Measurements from ENCODE around the gene TAS2R41.
A peak's percentile ranks its signal among the peaks of the same experiment; 100 is the strongest.
"Not testable (repeated sequence)": the region's sequence is repeated elsewhere in the genome, so short reads cannot be mapped to it uniquely, and the experiment has no call there.

Gene TAS2R41

GRCh38 chr7:143467724-143468123 lies 9.9 kb upstream of the TAS2R41 start:
- peaks cover 7% of the 10 kb centered on the region for H3K4me1 Mint-ChIP-seq (ENCODE audit: low read depth)
- peaks cover 29% of the 10 kb centered on the region for H3K36me3 Mint-ChIP-seq
- peaks cover 5% of the 10 kb centered on the region for H3K9me3 Mint-ChIP-seq (ENCODE audit: low read depth)
- no peak overlapping the region for H3K4me3 Mint-ChIP-seq
- H3K27ac Mint-ChIP-seq, result no peak overlapping the region
- H3K27me3 Mint-ChIP-seq, result no peaks in the 10 kb centered on the region

- not testable (repeated sequence) for H3K4me1 Mint-ChIP-seq (ENCODE audit: low read depth); H3K4me3 Mint-ChIP-seq; H3K27me3 Mint-ChIP-seq; H3K9me3 Mint-ChIP-seq (ENCODE audit: low read depth); H3K27ac Mint-ChIP-seq
- H3K36me3 Mint-ChIP-seq, result peaks cover 17% of the 10 kb centered on the region
Measured at GRCh38 chr7:143472071-143472689, 5.5 kb upstream of the TAS2R41 start.

- Mint-ChIP-seq H3K4me1 (ENCODE audit: low read depth) (peaks cover 27% of the 10 kb centered on the region), H3K27ac (no peak overlapping the region), H3K9me3 (ENCODE audit: low read depth) (no peaks in the 10 kb centered on the region), H3K4me3 (no peak overlapping the region), H3K27me3 (no peaks in the 10 kb centered on the region), H3K36me3 (no peaks in the 10 kb centered on the region)
Measured at GRCh38 chr7:143479055-143479766, 1.5 kb downstream of the TAS2R41 start.

GRCh38 chr7:143480501-143480900 lies 2.8 kb downstream of the TAS2R41 start:
- Mint-ChIP-seq H3K27me3 (no peaks in the 10 kb centered on the region), H3K27ac (no peak overlapping the region), H3K9me3 (ENCODE audit: low read depth) (no peaks in the 10 kb centered on the region), H3K4me3 (no peak overlapping the region), H3K36me3 (no peaks in the 10 kb centered on the region), H3K4me1 (ENCODE audit: low read depth) (peaks cover 27% of the 10 kb centered on the region)

DNA sequence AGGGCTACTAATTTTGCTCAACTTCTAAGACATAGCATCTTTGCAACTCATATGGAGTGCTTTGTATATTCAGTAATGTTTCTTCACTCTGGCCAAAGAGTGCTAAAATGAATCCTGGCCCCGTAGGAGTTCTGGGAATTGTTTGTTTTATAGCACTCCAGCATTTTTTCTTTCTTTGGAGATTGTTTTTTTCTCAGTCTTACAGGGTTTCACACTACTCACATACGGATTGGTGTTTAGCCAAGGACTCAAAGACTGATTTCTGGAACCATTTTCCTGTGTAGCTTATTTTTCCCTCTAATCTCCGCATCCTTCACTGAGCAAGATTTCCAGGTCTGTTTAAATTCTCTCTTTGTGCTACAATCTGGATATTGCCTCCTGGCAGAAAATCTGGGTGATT lies 6.4 kb downstream of the TAS2R41 start:
- H3K27ac Mint-ChIP-seq, result no peak overlapping the region
- H3K36me3 Mint-ChIP-seq, result peaks cover 4% of the 10 kb centered on the region
- no peaks in the 10 kb centered on the region for H3K27me3 Mint-ChIP-seq
- peaks cover 24% of the 10 kb centered on the region for H3K4me1 Mint-ChIP-seq (ENCODE audit: low read depth)
- H3K9me3 Mint-ChIP-seq (ENCODE audit: low read depth), result no peaks in the 10 kb centered on the region
- H3K4me3 Mint-ChIP-seq, result no peak overlapping the region

DNA sequence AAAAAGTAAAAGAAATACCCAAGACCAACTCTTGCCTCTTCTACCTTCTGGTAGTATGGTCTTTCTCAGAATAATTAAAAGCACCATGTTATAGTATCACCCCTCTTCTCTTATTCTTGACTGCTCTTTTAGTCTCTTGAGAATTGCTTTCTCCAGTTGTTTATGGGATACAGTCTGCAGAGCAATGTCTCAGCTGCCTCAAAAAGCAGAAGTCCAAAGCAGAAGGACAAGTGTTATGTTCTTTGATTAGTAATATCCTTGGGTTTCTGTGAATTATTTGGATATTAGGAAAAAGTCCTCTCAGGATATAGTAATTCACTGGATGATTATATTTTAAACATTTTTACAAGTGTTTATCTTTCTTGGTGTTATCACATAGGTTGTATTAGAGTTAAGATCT lies 7.4 kb downstream of the TAS2R41 start:
- no peaks in the 10 kb centered on the region for H3K27me3 Mint-ChIP-seq
- no peak overlapping the region for H3K4me3 Mint-ChIP-seq
- peaks cover 6% of the 10 kb centered on the region for H3K36me3 Mint-ChIP-seq
- peaks cover 22% of the 10 kb centered on the region for H3K4me1 Mint-ChIP-seq (ENCODE audit: low read depth)
- H3K27ac Mint-ChIP-seq, result no peak overlapping the region
- no peaks in the 10 kb centered on the region for H3K9me3 Mint-ChIP-seq (ENCODE audit: low read depth)

DNA sequence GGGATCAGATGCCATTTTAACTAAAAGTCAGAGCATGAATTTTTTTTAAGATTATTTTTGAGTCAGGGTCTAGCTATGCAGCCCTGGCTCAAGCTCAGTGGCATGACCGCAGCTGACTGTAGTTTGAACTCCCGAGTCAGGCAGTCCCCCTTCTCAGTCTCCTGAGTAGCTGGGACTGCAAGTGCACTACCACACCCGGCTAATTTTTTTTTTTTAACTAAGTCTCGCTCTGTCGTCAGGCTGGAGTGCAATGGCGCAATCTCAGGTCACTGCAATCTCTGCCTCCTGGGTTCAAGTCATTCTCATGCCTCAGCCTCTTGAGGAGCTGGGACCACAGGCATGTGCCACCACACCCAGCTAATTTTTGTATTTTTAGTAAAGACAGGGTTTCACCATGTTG lies 7.8 kb downstream of the TAS2R41 start:
- no peaks in the 10 kb centered on the region for H3K9me3 Mint-ChIP-seq (ENCODE audit: low read depth)
- H3K4me1 Mint-ChIP-seq (ENCODE audit: low read depth), result peaks cover 18% of the 10 kb centered on the region
- H3K27me3 Mint-ChIP-seq, result no peaks in the 10 kb centered on the region
- peaks cover 6% of the 10 kb centered on the region for H3K36me3 Mint-ChIP-seq
- no peak overlapping the region for H3K27ac Mint-ChIP-seq
- no peak overlapping the region for H3K4me3 Mint-ChIP-seq

DNA sequence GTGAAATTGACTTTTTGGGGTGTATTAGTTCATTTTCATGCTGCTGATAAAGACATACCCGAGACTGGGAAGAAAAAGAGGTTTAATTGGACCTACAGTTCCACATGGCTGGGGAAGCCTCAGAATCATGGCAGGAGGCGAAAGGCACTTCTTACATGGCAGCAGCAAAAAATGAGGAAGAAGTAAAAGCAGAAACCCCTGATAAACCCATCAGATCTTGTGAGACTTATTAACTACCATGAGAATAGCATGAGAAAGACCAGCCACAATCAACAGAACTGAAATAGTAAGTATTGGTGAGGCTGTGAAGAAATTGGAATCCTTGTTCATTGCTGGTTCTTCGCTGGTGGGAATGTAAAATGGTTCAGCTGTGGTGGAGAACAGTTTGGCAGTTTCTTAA lies 8.6 kb downstream of the TAS2R41 start:
- H3K36me3 Mint-ChIP-seq; H3K27ac Mint-ChIP-seq; H3K27me3 Mint-ChIP-seq; H3K9me3 Mint-ChIP-seq (ENCODE audit: low read depth); H3K4me3 Mint-ChIP-seq: not testable (repeated sequence)
- peaks cover 11% of the 10 kb centered on the region for H3K4me1 Mint-ChIP-seq (ENCODE audit: low read depth)

GRCh38 chr7:143487061-143487460 lies 9.4 kb downstream of the TAS2R41 start:
- H3K9me3 Mint-ChIP-seq (ENCODE audit: low read depth), result no peaks in the 10 kb centered on the region
- peaks cover 8% of the 10 kb centered on the region for H3K36me3 Mint-ChIP-seq
- H3K4me1 Mint-ChIP-seq (ENCODE audit: low read depth), result peaks cover 7% of the 10 kb centered on the region
- no peaks in the 10 kb centered on the region for H3K27me3 Mint-ChIP-seq
- H3K4me3 Mint-ChIP-seq, result no peak overlapping the region
- no peak overlapping the region for H3K27ac Mint-ChIP-seq

GRCh38 chr7:143487566-143487965 lies 9.9 kb downstream of the TAS2R41 start:
- peaks cover 12% of the 10 kb centered on the region for H3K4me1 Mint-ChIP-seq (ENCODE audit: low read depth)
- no peaks in the 10 kb centered on the region for H3K9me3 Mint-ChIP-seq (ENCODE audit: low read depth)
- H3K36me3 Mint-ChIP-seq, result peaks cover 11% of the 10 kb centered on the region
- no peaks in the 10 kb centered on the region for H3K27me3 Mint-ChIP-seq
- H3K27ac Mint-ChIP-seq, result no peak overlapping the region
- no peak overlapping the region for H3K4me3 Mint-ChIP-seq

DNA sequence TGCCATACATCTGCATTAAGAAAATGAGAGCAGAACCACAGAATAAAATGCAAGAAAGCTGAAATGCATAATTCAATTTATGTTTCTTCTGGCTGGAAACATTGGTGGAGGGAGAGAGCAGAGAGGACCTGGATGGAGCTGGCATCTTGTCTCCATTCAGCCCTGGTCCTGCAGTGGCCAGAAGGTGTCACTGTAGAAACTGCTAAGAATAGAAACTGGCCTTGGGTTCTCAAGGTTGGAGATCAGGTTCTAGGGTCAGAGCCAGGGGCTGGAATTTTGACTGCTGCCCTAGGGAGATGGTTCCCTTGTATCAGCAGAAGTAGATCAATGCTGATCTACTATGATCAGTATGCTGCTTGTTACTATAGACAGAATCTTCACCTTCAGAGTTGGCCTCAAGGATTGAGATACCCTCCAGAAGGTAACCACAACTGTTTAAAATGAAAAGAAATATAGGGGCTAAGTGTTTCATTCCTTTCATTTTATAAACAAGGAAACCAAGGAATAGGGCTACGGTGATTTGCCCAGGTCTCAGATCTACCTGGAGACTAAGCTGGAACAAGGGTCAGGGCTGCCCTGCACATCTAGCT lies 13.1 kb downstream of the TAS2R41 start:
- Mint-ChIP-seq H3K4me3 (no peak overlapping the region), H3K27me3 (no peaks in the 10 kb centered on the region), H3K36me3 (peaks cover 26% of the 10 kb centered on the region), H3K4me1 (ENCODE audit: low read depth) (peaks cover 22% of the 10 kb centered on the region), H3K9me3 (ENCODE audit: low read depth) (no peaks in the 10 kb centered on the region), H3K27ac (no peak overlapping the region)

DNA sequence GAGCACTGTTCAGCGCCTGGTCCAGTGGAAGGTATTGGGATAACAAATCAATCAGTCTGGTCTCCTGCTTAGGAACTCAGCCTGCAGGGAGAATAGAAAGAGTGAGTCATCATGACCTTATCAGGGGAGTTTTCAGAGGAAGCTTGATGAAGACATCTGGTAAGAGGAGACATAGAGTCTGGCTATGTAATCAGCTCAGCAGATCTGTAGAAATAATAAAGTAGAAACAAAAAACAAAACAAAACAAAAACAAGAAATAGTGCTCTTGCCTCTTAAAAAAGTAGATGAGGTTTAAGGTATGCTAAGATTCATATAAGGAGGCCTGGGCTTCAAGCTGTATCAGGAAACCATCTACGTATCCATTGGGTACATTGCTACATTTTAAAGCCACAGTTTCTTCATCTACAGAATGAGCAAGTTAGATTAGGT lies 14.4 kb downstream of the TAS2R41 start:
- Mint-ChIP-seq H3K36me3 (peaks cover 33% of the 10 kb centered on the region), H3K4me1 (ENCODE audit: low read depth) (peaks cover 20% of the 10 kb centered on the region), H3K9me3 (ENCODE audit: low read depth) (no peaks in the 10 kb centered on the region), H3K27ac (no peak overlapping the region), H3K4me3 (no peak overlapping the region), H3K27me3 (no peaks in the 10 kb centered on the region)

DNA sequence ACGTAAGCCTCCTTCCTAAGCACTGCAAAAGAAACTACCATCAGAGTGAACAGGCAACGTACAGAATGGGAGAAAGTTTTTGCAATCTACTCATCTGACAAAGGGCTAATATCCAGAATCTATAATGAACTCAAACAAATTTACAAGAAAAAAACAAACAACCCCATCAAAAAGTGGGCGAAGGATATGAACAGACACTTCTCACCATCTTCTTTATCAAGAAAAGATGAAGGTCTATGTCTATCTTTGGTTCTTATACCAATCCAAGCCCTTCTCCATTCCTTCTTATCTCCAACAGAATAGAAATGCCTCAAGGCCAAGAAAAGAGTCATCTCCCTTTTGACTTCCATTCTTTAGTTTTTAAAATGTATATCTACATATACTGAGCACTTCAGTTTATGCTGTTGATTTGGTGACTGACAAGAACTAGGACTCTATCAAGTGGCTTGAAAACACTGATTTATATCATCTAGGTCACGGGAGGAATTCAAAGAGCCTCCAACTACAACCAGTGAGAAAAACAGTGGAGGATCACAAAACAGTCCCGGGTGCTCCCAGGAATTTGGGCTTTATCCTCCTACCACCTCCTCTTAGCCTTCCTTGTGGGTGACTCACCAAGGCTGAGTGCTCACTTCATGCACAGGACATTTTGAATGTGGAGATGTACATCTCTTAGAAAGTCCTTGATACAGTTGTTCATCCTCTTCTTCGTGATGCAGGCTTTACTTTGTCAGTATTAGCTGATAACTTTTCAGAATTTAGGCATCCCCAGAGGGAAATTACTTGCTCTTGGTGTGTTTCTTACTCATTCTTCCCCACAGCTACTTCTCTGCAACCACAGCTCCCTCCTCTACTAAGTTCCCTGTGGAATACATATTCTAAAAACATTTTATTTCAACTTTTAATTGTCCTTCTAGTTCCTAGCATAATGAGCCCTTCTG lies 15.4 kb downstream of the TAS2R41 start:
- Mint-ChIP-seq H3K4me3 (no peak overlapping the region), H3K4me1 (ENCODE audit: low read depth) (peaks cover 20% of the 10 kb centered on the region), H3K9me3 (ENCODE audit: low read depth) (no peaks in the 10 kb centered on the region), H3K36me3 (peaks cover 37% of the 10 kb centered on the region), H3K27ac (peak overlapping the region; percentile 46), H3K27me3 (no peaks in the 10 kb centered on the region)

GRCh38 chr7:143493751-143494150 lies 16.1 kb downstream of the TAS2R41 start:
- Mint-ChIP-seq H3K9me3 (ENCODE audit: low read depth) (no peaks in the 10 kb centered on the region), H3K27ac (peak overlapping the region; percentile 46), H3K27me3 (no peaks in the 10 kb centered on the region), H3K4me1 (ENCODE audit: low read depth) (peaks cover 20% of the 10 kb centered on the region), H3K4me3 (no peak overlapping the region), H3K36me3 (peaks cover 37% of the 10 kb centered on the region)

DNA sequence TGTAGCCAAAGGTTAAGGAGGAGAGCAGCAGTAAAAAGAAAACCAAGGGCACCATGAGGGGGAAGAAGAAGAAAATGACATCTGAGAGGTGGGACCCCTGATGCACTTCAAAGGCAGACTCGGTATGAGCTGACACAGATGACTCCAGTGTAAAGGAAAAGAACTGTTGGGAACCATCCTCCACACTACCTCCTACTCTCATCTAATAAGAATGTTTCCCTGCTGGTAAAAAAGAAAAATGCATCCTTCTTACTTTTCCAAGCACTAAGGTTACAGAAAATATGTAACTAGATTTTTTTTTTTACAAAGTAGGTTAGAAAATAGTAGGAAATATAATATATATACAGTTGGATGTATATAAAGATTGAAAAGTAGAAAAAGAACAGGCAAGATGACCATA lies 16.9 kb downstream of the TAS2R41 start:
- Mint-ChIP-seq H3K36me3 (peaks cover 37% of the 10 kb centered on the region), H3K27ac (no peak overlapping the region)

More for the DNA sequence above, 16.9 kb downstream of the TAS2R41 start:
- Mint-ChIP-seq H3K9me3 (ENCODE audit: low read depth) (no peaks in the 10 kb centered on the region), H3K4me3 (no peak overlapping the region), H3K4me1 (ENCODE audit: low read depth) (peaks cover 20% of the 10 kb centered on the region), H3K27me3 (no peaks in the 10 kb centered on the region)

Measured in activated naive CD8-positive, alpha-beta T cell (primary cell).